Naive B cell (primary cell): ENCODE results near the gene SLC22A17. TPM values are rescaled to one million over a fixed set of nuclear protein-coding genes. Genes with fewer than 3 reads are reported as not detected.

Experiments
- ATAC-seq, 2 donors: fragments of 150-1000 bp; cut with Tn5 transposase; 2 replicates each; pipeline ENCODE4 v1.10.0; 2021; ENCODE audit warnings: low read depth in 2 of 2, mild to moderate bottlenecking in 2 of 2, moderate library complexity in 2 of 2
- DNase-seq: peaks from one replicate; pipeline ENCODE4 v3.0.0; 2022
- H3K27ac Mint-ChIP-seq, 6 donors: one replicate each; pipeline ENCODE4 v1.8.0; 2020 to 2022; ENCODE audit warnings: mild to moderate bottlenecking in 6 of 6, mixed read lengths in 6 of 6, moderate library complexity in 5 of 6, inconsistent platforms in 2 of 6
- H3K27me3 Mint-ChIP-seq, 3 donors: one replicate each; pipeline ENCODE4 v1.8.0; 2021 to 2022; ENCODE audit warnings: mixed read lengths in 3 of 3, mild to moderate bottlenecking in 1 of 3
- H3K36me3 Mint-ChIP-seq, 2 donors: one replicate each; pipeline ENCODE4 v1.8.0; 2020 to 2022; ENCODE audit warnings: mixed read lengths in 2 of 2, inconsistent platforms in 1 of 2, mild to moderate bottlenecking in 1 of 2
- H3K4me1 Mint-ChIP-seq, 3 donors: one replicate each; pipeline ENCODE4 v1.8.0; 2020 to 2022; ENCODE audit warnings: mixed read lengths in 3 of 3, inconsistent platforms in 1 of 3, mild to moderate bottlenecking in 1 of 3, moderate library complexity in 1 of 3
- H3K4me3 Mint-ChIP-seq, 8 donors: one replicate each; pipeline ENCODE4 v1.8.0; 2020 to 2022; ENCODE audit warnings: mild to moderate bottlenecking in 8 of 8, mixed read lengths in 8 of 8, moderate library complexity in 8 of 8, inconsistent platforms in 2 of 8
- H3K9me3 Mint-ChIP-seq, 7 donors: one replicate each; pipeline ENCODE4 v1.8.0; 2020 to 2022; ENCODE audit warnings: mixed read lengths in 7 of 7, mild to moderate bottlenecking in 5 of 7, inconsistent platforms in 2 of 7, moderate library complexity in 1 of 7
- polyA plus RNA-seq, 6 donors: library from polyadenylated mRNA; unstranded; fragments of 300-500 nt; fragmentation: Illumina TruSeq; gene quantifications; one replicate each; pipeline ENCODE4 v1.2.3, GENCODE V29; 2021; ENCODE audit warnings: low read depth in 6 of 6

SLC22A17 gene
- polyA plus RNA-seq, 6 donors from 2014 or later: 0.29 to 0.66 TPM; not detected in 4

DNA sequence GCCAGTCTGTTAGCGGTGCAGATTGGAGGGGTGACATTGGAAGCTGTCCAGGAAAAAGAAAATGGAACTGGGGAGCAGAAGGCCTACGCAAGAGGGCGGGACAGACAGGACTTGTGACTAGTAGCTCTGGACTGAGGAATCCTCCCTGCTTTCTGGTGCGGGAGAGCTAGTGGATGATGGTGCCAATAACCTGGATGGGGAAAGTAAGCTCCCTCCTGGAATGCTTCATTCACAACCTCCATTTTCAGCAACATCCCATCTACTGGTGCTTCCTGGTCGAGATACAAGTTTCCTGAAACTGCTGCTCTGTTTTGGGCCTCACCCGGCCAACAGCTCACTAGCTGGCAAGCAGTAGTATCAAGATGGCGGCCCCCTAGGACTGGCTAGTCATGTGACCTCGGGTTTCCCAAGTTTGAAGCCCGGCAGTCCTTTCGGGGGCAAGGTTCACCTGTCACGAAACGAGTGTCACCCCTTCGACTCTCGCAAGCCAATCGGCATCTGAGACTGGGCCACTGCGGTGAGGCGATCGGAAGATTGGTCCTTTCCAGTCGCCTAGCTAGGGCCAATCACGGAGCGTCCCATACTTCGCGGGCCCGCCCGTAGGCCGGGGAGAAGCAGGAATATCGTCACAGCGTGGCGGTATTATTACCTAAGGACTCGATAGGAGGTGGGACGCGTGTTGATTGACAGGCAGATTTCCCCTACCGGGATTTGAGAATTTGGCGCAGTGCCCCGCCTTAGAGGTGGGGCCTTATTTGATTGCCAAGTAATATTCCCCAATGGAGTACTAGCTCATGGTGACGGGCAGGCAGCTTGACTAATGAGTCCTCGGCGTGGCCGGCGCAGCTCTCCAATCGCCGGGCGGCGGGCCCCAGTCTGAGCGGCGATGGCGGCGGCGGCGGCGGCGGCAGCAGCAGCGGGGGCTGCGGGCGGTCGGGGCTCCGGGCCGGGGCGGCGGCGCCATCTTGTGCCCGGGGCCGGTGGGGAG is 31.8 kb downstream of the SLC22A17 start, which contains the start of gene PABPN1:
TSS of gene PABPN1 (plus strand) at position 874 of the 988 bp plus-strand sequence. CDS start at position 887, 13 bp downstream.
- DNase-seq (peak; percentile 98), ATAC-seq (peak; percentile 81 to 84)
- Mint-ChIP-seq H3K4me3 (peak within 1 kb of the TSS; percentile 88 to 98 (median 94)), H3K27ac (peak within 1 kb of the TSS; percentile 97 to 99 (median 99)), H3K27me3 (no peaks in the 10 kb centered on the region), H3K36me3 (no peaks in the 10 kb centered on the region), H3K4me1 (peaks cover 22 to 32% (median 28%) of the 10 kb centered on the region in 3 donors), H3K9me3 (peaks cover 0 to 3% (median 0%) of the 10 kb centered on the region in 7 donors)

DNA sequence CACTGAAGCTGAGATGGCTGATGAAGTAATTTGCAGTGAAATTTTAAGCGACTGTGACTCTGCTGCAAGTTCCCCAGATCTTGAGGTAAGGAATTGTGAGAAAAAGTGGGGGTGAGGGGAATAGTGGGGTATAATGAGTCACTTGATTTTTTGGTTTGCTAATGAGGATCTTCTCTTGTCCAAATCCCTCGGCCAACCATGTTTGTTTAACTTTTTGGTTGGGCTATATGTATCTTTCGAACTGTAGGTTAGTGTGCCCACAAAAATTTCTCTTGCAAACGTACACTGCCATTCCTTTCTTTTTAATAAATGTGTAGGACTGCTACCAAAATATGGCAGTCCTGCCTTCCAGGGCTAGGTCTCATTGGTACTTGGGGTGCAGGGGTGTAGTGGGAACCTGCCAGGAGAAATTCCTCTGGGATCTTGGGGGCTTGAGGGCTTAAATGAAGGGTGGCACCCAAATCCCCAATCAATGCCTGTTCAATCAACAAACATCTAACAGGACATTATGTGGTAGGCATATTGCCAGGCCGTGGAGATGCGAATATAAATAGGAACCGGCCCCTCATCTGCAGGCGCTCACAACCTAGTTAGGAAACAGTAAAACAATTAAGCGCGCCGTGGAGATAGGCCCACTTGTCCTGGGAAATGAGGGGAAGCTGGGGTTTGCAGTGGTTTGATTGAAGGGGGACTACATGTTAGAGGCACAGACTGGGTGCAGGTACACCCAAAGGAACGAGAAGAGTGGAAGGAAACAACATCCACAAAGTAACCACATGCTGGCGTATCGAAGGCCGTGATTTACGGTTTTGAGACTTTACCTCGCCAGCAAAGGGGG is 32.7 kb downstream of the SLC22A17 start:
- Mint-ChIP-seq H3K36me3 (no peaks in the 10 kb centered on the region), H3K4me3 (peak overlapping the region; percentile 83 to 96 (median 92)), H3K27ac (peak overlapping the region; percentile 97 to 99 (median 99)), H3K27me3 (no peaks in the 10 kb centered on the region), H3K9me3 (peaks cover 0 to 3% (median 0%) of the 10 kb centered on the region in 7 donors), H3K4me1 (peaks cover 22 to 32% (median 28%) of the 10 kb centered on the region in 3 donors)
- ATAC-seq (no peak), DNase-seq (no peak)

DNA sequence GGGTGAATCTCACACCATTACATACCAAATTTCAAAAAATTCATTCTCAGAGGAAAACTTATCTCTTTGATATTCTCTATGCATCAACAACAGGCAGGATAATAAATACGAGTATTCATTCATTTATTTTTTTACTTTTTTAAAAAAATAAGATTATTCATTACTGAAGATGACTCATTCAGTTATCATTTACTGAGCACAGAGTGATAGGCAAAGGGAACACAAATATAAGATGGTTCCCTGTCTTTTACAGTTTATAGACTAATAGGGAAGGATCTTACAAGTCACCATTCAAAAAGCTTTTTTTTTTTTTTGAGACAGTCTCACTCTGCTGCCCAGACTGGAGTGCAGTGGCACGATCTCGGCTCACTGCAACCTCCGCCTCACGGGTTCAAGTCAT is 36.4 kb downstream of the SLC22A17 start:
- H3K36me3 Mint-ChIP-seq: no peaks in the 10 kb centered on the region
- peaks cover 10 to 15% (median 13%) of the 10 kb centered on the region in 3 donors for H3K4me1 Mint-ChIP-seq
- no peaks in the 10 kb centered on the region for H3K27me3 Mint-ChIP-seq
- H3K4me3 Mint-ChIP-seq: no peak overlapping the region
- no peak overlapping the region for H3K27ac Mint-ChIP-seq
- DNase-seq (no peak), ATAC-seq (no peak)
- H3K9me3 Mint-ChIP-seq: peaks cover 0 to 3% (median 0%) of the 10 kb centered on the region in 7 donors

DNA sequence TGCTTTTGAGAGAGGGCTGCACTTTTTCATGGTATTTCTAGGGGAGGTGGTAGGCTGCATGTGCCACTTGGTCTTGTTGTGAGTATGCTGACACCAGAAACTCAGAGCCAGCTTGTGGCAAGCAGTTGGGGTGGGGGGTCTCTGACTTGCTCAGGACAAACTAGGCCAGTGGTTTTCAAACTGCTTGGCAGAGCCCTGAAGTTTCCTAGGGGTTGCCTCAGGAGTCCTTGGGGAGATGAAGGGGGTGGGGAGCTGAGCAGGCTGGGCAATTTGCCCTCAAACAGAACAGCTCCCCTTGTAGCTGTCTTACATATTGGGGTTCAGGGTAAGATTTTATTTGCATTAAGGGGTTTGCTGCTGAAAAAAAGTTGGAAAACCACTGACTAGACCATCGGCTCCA is 42.1 kb downstream of the SLC22A17 start:
- H3K27me3 Mint-ChIP-seq: peaks cover 0 to 4% (median 0%) of the 10 kb centered on the region in 3 donors
- no peaks in the 10 kb centered on the region for H3K9me3 Mint-ChIP-seq
- ATAC-seq (no peak), DNase-seq (no peak)
- H3K27ac Mint-ChIP-seq: no peak overlapping the region
- no peaks in the 10 kb centered on the region for H3K36me3 Mint-ChIP-seq
- no peak overlapping the region for H3K4me3 Mint-ChIP-seq
- peaks cover 17 to 19% (median 18%) of the 10 kb centered on the region in 3 donors for H3K4me1 Mint-ChIP-seq

DNA sequence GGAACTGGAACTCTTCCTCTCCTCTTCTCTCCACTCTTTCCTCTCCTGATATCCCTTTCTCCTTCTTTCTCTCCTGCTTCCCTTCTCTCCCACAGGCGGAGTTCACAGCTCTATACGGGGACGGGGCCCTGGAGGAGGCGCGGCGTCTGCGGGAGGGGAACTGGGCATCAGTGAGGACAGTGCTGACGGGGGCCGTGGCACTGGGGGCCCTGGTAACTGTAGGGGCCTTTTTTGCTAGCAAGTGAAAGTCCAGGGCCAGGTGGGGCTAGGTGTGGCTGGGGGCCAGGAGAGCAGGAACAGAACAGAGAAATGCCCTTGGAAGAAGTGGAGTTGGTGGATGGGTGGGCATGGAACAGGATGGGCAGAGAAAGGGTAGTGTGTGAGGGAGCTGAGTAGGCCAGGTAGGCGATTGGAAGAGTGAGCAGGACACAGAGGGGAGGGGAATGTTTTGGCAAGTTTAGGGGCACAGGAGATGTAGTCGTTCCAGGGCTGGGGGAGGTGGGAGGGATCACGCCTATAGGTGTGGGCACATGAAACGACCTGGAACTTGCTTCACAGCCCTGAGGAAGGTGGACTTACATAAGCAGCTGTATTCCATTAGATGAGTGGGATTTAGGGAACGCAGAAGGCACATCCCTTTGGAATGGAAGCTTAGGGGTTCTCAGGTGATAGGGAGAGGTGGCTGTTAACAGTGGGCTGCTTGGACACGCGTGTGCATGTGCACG is 43.8 kb downstream of the SLC22A17 start:
- peaks cover 18 to 23% (median 18%) of the 10 kb centered on the region in 3 donors for H3K4me1 Mint-ChIP-seq
- H3K36me3 Mint-ChIP-seq: no peaks in the 10 kb centered on the region
- DNase-seq: no peak
- peaks cover 0 to 4% (median 0%) of the 10 kb centered on the region in 3 donors for H3K27me3 Mint-ChIP-seq
- H3K9me3 Mint-ChIP-seq: no peaks in the 10 kb centered on the region
- no peak overlapping the region for H3K4me3 Mint-ChIP-seq
- peak overlapping the region in 2 of 6 donors; percentile 15 to 20 for H3K27ac Mint-ChIP-seq
- ATAC-seq: no peak

DNA sequence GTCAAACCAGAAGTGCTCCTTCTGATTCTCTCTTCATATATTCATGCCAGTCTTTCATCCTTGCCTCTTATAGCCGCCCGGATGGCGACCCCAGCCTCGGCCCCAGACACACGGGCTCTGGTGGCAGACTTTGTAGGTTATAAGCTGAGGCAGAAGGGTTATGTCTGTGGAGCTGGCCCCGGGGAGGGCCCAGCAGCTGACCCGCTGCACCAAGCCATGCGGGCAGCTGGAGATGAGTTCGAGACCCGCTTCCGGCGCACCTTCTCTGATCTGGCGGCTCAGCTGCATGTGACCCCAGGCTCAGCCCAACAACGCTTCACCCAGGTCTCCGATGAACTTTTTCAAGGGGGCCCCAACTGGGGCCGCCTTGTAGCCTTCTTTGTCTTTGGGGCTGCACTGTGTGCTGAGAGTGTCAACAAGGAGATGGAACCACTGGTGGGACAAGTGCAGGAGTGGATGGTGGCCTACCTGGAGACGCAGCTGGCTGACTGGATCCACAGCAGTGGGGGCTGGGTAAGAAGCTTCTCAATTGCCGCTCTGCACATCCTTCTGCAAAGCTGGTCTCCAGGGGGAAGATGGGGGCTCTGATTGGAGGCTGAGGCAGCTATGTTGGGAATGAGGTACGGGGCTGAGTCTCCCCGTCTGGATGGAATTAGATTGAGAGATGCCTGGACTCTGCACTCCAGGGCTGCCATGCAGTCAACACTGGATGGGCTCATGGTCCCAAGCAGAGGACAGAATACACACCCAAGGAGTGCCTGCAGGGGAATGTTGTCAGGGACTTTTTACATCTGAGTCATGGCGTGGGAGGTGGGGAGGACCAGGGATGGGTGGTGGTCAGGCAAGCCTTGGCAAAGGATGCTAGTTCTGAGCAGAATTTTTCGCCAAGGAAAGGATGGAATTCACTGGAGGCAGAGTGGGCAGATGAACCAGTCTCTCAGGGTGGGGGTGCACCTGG is 44.7 kb downstream of the SLC22A17 start:
- DNase-seq: no peak
- Mint-ChIP-seq H3K36me3 (no peaks in the 10 kb centered on the region), H3K27ac (peak overlapping the region in 3 of 6 donors; percentile 15 to 76 (median 38)), H3K4me1 (peaks cover 23 to 25% (median 23%) of the 10 kb centered on the region in 3 donors), H3K4me3 (peak overlapping the region in 5 of 8 donors; percentile 58 to 85 (median 74)), H3K27me3 (peaks cover 0 to 4% (median 0%) of the 10 kb centered on the region in 3 donors), H3K9me3 (no peaks in the 10 kb centered on the region)
- no peak for ATAC-seq

DNA sequence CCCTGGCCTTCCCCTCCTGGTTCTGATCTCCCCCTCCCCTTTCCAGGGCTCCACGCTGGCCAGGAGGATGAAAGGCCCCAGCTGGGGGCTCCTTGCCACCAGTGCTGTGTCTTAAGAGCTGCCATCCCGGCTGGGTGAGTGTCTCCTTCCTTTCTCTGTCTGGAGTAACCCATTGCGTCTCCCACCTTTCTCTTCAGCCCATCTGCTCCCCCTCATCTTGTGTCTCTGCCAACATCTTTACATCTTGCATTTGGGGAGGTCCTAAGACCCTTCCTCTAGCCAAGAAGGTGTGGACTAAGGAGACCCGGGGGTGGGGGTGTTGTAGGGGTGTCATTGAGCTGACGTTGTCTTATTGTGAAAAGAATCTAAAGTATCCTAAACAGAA is 45.5 kb downstream of the SLC22A17 start:
- Mint-ChIP-seq H3K27ac (peak overlapping the region in 4 of 6 donors; percentile 54 to 93 (median 66)), H3K4me3 (peak overlapping the region; percentile 58 to 79 (median 74))
- ATAC-seq: no peak

DNA sequence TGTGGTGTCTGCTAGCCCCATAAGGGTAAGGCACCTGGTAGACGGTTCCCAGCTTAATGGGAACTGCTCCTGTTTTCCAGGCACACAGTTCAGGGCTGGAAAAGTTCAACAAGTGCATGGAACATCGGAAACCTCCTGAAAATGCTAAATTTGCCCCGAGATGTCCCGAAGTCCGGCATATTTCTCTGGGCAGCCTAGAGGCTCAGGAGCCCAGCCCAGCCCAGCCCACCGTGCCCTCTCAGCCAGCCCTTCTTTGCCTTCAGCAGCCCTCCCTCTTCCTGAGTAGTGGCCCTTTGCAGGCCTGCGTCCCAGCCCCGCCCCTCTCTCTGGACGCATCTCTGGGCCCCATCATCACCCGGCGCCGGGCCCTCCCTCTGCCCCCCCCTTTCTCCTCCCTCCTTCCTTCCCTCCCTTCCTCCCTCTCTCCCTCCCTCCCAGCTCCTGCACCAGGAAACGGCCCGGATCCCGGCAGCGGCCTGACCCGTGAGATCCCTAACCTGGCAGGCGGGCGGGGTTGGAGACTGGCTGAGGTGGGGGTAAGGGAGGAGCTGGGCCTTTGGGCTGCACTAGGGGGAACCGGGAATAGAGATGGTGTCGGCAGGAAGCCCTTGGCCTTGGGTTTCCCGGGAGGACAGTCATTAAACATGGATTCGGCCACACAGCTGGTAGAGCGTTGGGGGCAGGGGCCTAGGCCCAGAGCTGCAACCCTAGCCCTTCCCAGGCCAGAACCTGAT is 46.1 kb downstream of the SLC22A17 start, which contains the start of gene BCL2L2:
TSS of gene BCL2L2 (plus strand) at position 422 of the 734 bp plus-strand sequence. CDS start 935 bp downstream, outside the sequence.
- DNase-seq: no peak
- ATAC-seq: no peak
- peak within 1 kb of the TSS; percentile 58 to 85 (median 76) for H3K4me3 Mint-ChIP-seq

More for the DNA sequence above, 45.5 kb downstream of the SLC22A17 start:
- Mint-ChIP-seq H3K36me3 (no peaks in the 10 kb centered on the region), H3K27me3 (peaks cover 0 to 4% (median 0%) of the 10 kb centered on the region in 3 donors), H3K4me1 (peaks cover 28 to 29% (median 28%) of the 10 kb centered on the region in 3 donors), H3K9me3 (no peaks in the 10 kb centered on the region)
- no peak for DNase-seq

DNA sequence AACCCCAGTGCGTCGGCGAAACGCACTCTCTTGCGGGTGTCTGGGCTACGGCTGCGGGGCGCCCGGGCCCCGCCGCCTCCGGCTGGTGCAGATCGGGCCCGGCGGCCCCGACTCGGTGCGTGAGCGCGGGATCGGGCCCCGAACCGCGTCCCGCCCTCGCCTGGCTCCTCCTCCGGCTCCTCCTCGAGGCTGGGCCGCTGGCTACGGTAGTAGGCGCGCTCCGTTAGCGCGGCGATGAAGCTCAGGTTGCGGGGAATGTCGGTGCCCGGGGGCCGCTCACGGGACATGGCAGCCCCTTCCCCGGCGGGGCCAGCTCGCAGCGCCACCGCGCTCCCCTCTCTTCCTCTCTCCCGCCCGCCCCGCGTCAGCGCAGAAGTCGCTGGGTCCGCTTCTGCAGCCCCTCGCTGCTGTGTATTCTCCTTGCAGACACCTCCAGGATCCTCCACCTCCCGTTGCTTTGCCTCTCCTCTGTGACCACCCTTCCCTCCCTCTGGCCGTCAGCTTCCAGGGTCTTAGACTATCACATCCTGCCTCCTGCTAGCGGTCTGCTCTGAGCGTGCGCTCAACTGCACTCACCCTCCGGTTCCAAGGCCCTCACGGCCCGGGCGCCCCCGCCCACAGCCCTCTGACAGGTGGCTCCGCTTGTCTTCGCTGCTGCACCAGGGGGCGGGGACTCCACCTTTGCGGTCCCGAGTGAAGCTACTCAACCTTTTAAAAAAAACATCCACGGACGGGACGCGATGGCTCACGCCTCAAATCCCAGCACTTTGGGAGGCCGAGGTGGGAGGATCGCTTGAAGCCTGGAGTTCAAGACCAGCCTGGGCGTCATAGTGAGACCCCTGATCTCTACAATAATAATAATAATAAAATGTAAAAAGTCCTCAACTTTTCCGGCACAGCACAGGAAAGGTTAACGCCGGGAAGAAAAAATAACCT is 50.1 kb downstream of the SLC22A17 start, which contains the start of gene PPP1R3E:
TSS of gene PPP1R3E (minus strand) at position 570 of the 936 bp plus-strand sequence. CDS start at position 287, 283 bp downstream.
- peaks cover 28 to 44% (median 42%) of the 10 kb centered on the region in 3 donors for H3K4me1 Mint-ChIP-seq
- H3K27ac Mint-ChIP-seq: peak within 1 kb of the TSS; percentile 98 to 100 (median 100)
- H3K9me3 Mint-ChIP-seq: no peaks in the 10 kb centered on the region
- DNase-seq: peak; percentile 86
- ATAC-seq: peak; percentile 43 to 47
- H3K4me3 Mint-ChIP-seq: peak within 1 kb of the TSS; percentile 94 to 99 (median 96)
- no peaks in the 10 kb centered on the region for H3K36me3 Mint-ChIP-seq
- peaks cover 0 to 4% (median 0%) of the 10 kb centered on the region in 3 donors for H3K27me3 Mint-ChIP-seq

More for the DNA sequence above, 46.1 kb downstream of the SLC22A17 start, which contains the start of gene BCL2L2:
- H3K27me3 Mint-ChIP-seq: peaks cover 0 to 4% (median 0%) of the 10 kb centered on the region in 3 donors
- H3K9me3 Mint-ChIP-seq: no peaks in the 10 kb centered on the region
- H3K27ac Mint-ChIP-seq: peak within 1 kb of the TSS; percentile 24 to 93 (median 55)
- H3K4me1 Mint-ChIP-seq: peaks cover 28 to 29% (median 28%) of the 10 kb centered on the region in 3 donors
- no peaks in the 10 kb centered on the region for H3K36me3 Mint-ChIP-seq

DNA sequence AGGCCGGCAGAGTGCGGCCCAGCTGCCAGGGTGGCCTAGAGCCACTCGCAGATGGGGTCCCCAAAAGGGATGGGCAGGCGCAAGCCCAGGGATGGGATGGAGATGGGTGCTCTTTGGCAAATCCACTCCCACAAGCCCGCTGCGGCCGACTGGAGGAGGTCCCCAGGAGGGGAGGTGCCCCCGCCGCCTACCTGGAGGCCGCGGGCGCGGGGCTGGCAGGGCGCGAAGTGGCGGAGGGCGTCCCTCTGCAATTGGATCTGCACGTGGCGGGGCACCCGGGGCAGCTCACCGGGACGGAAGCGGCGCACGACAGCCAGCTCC is 50.8 kb downstream of the SLC22A17 start:
- DNase-seq (no peak), ATAC-seq (peak; percentile 11 to 12)
- Mint-ChIP-seq H3K27ac (peak overlapping the region; percentile 92 to 99 (median 97)), H3K4me3 (peak overlapping the region; percentile 89 to 99 (median 94)), H3K27me3 (no peaks in the 10 kb centered on the region), H3K36me3 (no peaks in the 10 kb centered on the region), H3K9me3 (no peaks in the 10 kb centered on the region), H3K4me1 (peaks cover 22 to 37% (median 36%) of the 10 kb centered on the region in 3 donors)
